Measurements from ENCODE around the gene CDHR5.
A peak's percentile ranks its signal among the peaks of the same experiment; 100 is the strongest.

The CDHR5 gene

GRCh38 chr11:624705-625635, at the start of gene CDHR5:
Gene CDHR5 (minus strand): TSS chr11:624955. CDS start chr11:624902, 53 bp downstream.
- no peak for DNase-seq (ENCODE audit: extremely low read depth, low read depth)
- TF ChIP-seq CTCF (IDR thresholded peaks at IDR 0.05; ENCODE audit: low read depth, low read length, missing control alignments), result no peak
- H3K4me3 ChIP-seq (replicated peaks; ENCODE audit: low read depth, low read length), result no peak within 1 kb of the TSS

DNA sequence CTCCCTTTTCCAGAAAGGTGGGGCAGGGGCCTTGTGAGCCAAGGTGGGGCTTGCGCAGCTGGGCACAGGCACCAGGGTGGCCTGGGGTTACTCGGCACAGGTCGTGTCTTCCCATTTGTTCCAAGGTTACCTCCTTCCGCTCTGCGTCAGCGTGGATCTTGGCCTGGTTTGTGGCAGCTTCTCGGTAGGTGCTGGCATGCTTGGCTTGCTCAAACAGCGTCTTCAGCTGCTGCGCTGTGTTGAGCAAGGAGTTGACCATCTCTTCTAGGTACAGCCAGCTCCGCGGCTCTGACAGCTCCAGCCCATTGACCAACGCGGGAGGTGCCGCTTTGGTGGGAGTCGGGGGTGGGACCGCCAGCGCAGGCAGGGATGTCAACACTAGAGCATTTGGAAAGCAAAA, 49.7 kb upstream of the CDHR5 start:
- TF ChIP-seq CTCF (IDR thresholded peaks at IDR 0.05; ENCODE audit: low read depth, low read length, missing control alignments), result no peak
- no peak for DNase-seq (ENCODE audit: extremely low read depth, low read depth)

GRCh38 chr11:673866-674265, 49.1 kb upstream of the CDHR5 start:
- no peak for TF ChIP-seq CTCF (IDR thresholded peaks at IDR 0.05; ENCODE audit: low read depth, low read length, missing control alignments)
- no peak overlapping the region for H3K4me3 ChIP-seq (replicated peaks; ENCODE audit: low read depth, low read length)
- DNase-seq (ENCODE audit: extremely low read depth, low read depth), result no peak

More for the DNA sequence above, 49.7 kb upstream of the CDHR5 start:
- H3K4me3 ChIP-seq (replicated peaks; ENCODE audit: low read depth, low read length), result no peak overlapping the region

GRCh38 chr11:665704-666281, 41.0 kb upstream of the CDHR5 start:
- H3K4me3 ChIP-seq (replicated peaks; ENCODE audit: low read depth, low read length), result no peak overlapping the region
- no peak for TF ChIP-seq CTCF (IDR thresholded peaks at IDR 0.05; ENCODE audit: low read depth, low read length, missing control alignments)
- no peak for DNase-seq (ENCODE audit: extremely low read depth, low read depth)

DNA sequence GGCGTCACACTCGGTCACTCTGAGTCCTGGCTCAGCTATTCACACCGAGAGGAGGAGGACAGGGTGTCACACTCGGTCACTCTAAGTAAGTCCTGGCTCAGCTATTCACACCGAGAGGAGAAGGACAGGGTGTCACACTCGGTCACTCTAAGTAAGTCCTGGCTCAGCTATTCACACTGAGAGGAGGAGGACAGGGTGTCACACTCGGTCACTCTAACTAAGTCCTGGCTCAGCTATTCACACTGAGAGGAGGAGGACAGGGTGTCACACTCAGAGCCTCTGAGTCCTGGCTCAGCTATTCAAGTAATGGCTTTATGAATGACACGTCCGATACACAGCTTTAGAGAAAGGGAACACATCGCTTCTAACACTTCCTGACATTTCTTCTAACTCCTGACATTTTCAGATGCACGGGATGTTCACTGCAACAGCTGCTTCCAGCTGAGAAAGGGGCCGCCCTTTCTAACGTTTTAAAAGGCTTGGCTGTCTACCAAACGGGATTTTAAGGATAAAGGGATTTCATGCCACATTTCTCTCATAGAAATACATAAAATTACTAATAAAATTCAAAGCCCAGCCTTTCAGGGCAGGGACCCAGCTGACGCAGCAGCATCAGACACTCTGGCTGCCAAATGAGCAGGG, 40.4 kb upstream of the CDHR5 start:
- no peak overlapping the region for H3K4me3 ChIP-seq (replicated peaks; ENCODE audit: low read depth, low read length)
- no peak for TF ChIP-seq CTCF (IDR thresholded peaks at IDR 0.05; ENCODE audit: low read depth, low read length, missing control alignments)
- no peak for DNase-seq (ENCODE audit: extremely low read depth, low read depth)

GRCh38 chr11:662689-663274, 38.0 kb upstream of the CDHR5 start:
- TF ChIP-seq CTCF (IDR thresholded peaks at IDR 0.05; ENCODE audit: low read depth, low read length, missing control alignments), result peak; percentile 75
- no peak overlapping the region for H3K4me3 ChIP-seq (replicated peaks; ENCODE audit: low read depth, low read length)
- DNase-seq (ENCODE audit: extremely low read depth, low read depth), result peak; percentile 20
